HG03064 (cell line): ENCODE measurements around the gene CLEC1A.

Experiments
- ATAC-seq: cut with Tn5 transposase; IDR thresholded peaks from one replicate; pipeline ENCODE4 v1.9.1; 2021; ENCODE audit warnings: low read depth; ENCODE audit not compliant: unreplicated experiment

The CLEC1A gene

GRCh38 chr12:10098791-10099190 lies at the start of gene CLEC1A:
Gene CLEC1A (minus strand): TSS chr12:10098985. CDS start chr12:10098922, 63 bp downstream.
- no peak for ATAC-seq

GRCh38 chr12:10147714-10148403 lies 49.1 kb upstream of the CLEC1A start:
- peak; percentile 74 for ATAC-seq

- no peak for ATAC-seq
These were observed 44.3 kb upstream of the CLEC1A start for GRCh38 chr12:10142976-10143589.

- no peak for ATAC-seq
These were observed 41.2 kb upstream of the CLEC1A start for GRCh38 chr12:10140001-10140400.

- ATAC-seq, result no peak
These were observed 37.9 kb upstream of the CLEC1A start for GRCh38 chr12:10136637-10137205.

GRCh38 chr12:10135126-10135525 lies 36.3 kb upstream of the CLEC1A start:
- no peak for ATAC-seq

GRCh38 chr12:10132850-10133370 lies 34.1 kb upstream of the CLEC1A start:
- ATAC-seq, result no peak

GRCh38 chr12:10131111-10131690 lies 32.4 kb upstream of the CLEC1A start:
- no peak for ATAC-seq

- ATAC-seq, result peak; percentile 71
These were observed 31.3 kb upstream of the CLEC1A start, which contains the start of gene CLEC7A for GRCh38 chr12:10130042-10130441. Gene CLEC7A (minus strand): TSS chr12:10130199. CDS start chr12:10130082, 117 bp downstream.

- ATAC-seq, result no peak
These were observed 29.9 kb upstream of the CLEC1A start for GRCh38 chr12:10128687-10129086.

GRCh38 chr12:10126413-10126812 lies 27.6 kb upstream of the CLEC1A start:
- no peak for ATAC-seq

GRCh38 chr12:10122689-10123088 lies 23.9 kb upstream of the CLEC1A start:
- no peak for ATAC-seq

- no peak for ATAC-seq
These were observed 22.5 kb upstream of the CLEC1A start for GRCh38 chr12:10121278-10121677.

GRCh38 chr12:10119066-10119465 lies 20.3 kb upstream of the CLEC1A start:
- no peak for ATAC-seq

GRCh38 chr12:10115890-10116289 lies 17.1 kb upstream of the CLEC1A start:
- no peak for ATAC-seq

- ATAC-seq, result no peak
These were observed 16.5 kb upstream of the CLEC1A start for GRCh38 chr12:10115311-10115710.

GRCh38 chr12:10113920-10114319 lies 15.1 kb upstream of the CLEC1A start:
- no peak for ATAC-seq

- ATAC-seq, result no peak
These were observed 14.3 kb upstream of the CLEC1A start for GRCh38 chr12:10113075-10113474.

- ATAC-seq, result no peak
These were observed 12.7 kb upstream of the CLEC1A start for GRCh38 chr12:10111451-10111850.

GRCh38 chr12:10110256-10110844 lies 11.6 kb upstream of the CLEC1A start:
- ATAC-seq, result no peak

- ATAC-seq, result no peak
These were observed 3.5 kb upstream of the CLEC1A start for GRCh38 chr12:10102322-10102721.
